Colonic mucosa (tissue), 4 donors: Measurements from ENCODE around the gene GNAL. TPM values are rescaled to one million over a fixed set of nuclear protein-coding genes. Genes with fewer than 3 reads are reported as not detected.

Experiments used
- DNase-seq: peaks from one replicate; pipeline ENCODE4 v3.0.0-alpha.2; 2020
- H3K27ac ChIP-seq: fragments of 200-600 bp; one replicate; pipeline ENCODE4 v1.8.0; 2021
- H3K27me3 ChIP-seq: fragments of 200-600 bp; one replicate; pipeline ENCODE4 v1.8.0; 2021
- H3K36me3 ChIP-seq: fragments of 200-600 bp; one replicate; pipeline ENCODE4 v1.8.0; 2021
- H3K4me1 ChIP-seq: fragments of 200-600 bp; one replicate; pipeline ENCODE4 v1.8.0; 2021; ENCODE audit warnings: mild to moderate bottlenecking
- H3K4me3 ChIP-seq: fragments of 200-600 bp; one replicate; pipeline ENCODE4 v1.8.0; 2021
- H3K9ac ChIP-seq, 2 donors: one replicate each; pipeline ENCODE4 v1.7.0; 2013; ENCODE audit warnings: control low read depth in 2 of 2, low read depth in 2 of 2, low read length in 2 of 2
- H3K9me3 ChIP-seq: fragments of 200-600 bp; one replicate; pipeline ENCODE4 v1.8.0; 2021
- CTCF ChIP-seq: fragments of 200-600 bp; IDR thresholded peaks from one replicate; pipeline ENCODE4 v1.8.0; 2022; ENCODE audit warnings: antibody characterized with exemption, mild to moderate bottlenecking
- intact Hi-C: fragments of 100-400 bp; cut with DNase I; formaldehyde crosslinking; loops from one replicate; pipeline ENCODE4 v1.14.1; 2022
- total RNA-seq, 2 donors: library from RNA; stranded (reverse); fragmentation: NEBNext Ultra II Directional in 1 of 2; extraction: Animal tissue kit (Norgen Biotek cat#: 25700) in 1 of 2; gene quantifications; one replicate each; pipeline ENCODE4 v1.2.1, GENCODE V29; 2021
- donor health status: healthy.
- donor health status: DM: no; HTN: no; CAD: no.
- donor health status: DM: no; HTN: no; CAD: no.

Gene GNAL
- total RNA-seq, 2 donors from 2014 or later: 2.0 to 2.6 TPM

- no peak overlapping the region for H3K9ac ChIP-seq
- intact Hi-C loops: loop anchor here (10.0 kb wide), 1 partner anchor 70 kb away; no protein-coding TSS in a partner anchor
- peak; percentile 59 for DNase-seq
- H3K9me3 ChIP-seq: no peaks in the 10 kb centered on the region
- H3K36me3 ChIP-seq: no peaks in the 10 kb centered on the region
- H3K4me3 ChIP-seq: no peak overlapping the region
- no peak overlapping the region for H3K27ac ChIP-seq
- H3K27me3 ChIP-seq: no peaks in the 10 kb centered on the region
- TF ChIP-seq CTCF: peak; percentile 73
- no peaks in the 10 kb centered on the region for H3K4me1 ChIP-seq
Measured at GRCh38 chr18:11654736-11655605, 34.1 kb upstream of the GNAL start.

GRCh38 chr18:11655606-11655932 is 33.5 kb upstream of the GNAL start:
- Histone ChIP-seq H3K9ac (no peak overlapping the region), H3K9me3 (no peaks in the 10 kb centered on the region), H3K4me1 (no peaks in the 10 kb centered on the region), H3K27me3 (no peaks in the 10 kb centered on the region), H3K36me3 (no peaks in the 10 kb centered on the region), H3K27ac (no peak overlapping the region), H3K4me3 (no peak overlapping the region)
- DNase-seq: no peak
- intact Hi-C loops: loop anchor here (10.0 kb wide), 1 partner anchor 69 kb away; no protein-coding TSS in a partner anchor
- TF ChIP-seq CTCF: no peak

GRCh38 chr18:11657152-11657551 is 31.9 kb upstream of the GNAL start:
- Histone ChIP-seq H3K27me3 (no peaks in the 10 kb centered on the region), H3K4me3 (no peak overlapping the region), H3K27ac (no peak overlapping the region), H3K4me1 (no peaks in the 10 kb centered on the region), H3K9me3 (no peaks in the 10 kb centered on the region), H3K36me3 (no peaks in the 10 kb centered on the region), H3K9ac (no peak overlapping the region)
- no peak for TF ChIP-seq CTCF
- DNase-seq: no peak
- intact Hi-C loops: loop anchor here (10.0 kb wide), 1 partner anchor 68 kb away; no protein-coding TSS in a partner anchor

GRCh38 chr18:11657554-11657953 is 31.5 kb upstream of the GNAL start:
- intact Hi-C loops: loop anchor here (10.0 kb wide), 1 partner anchor 67 kb away; no protein-coding TSS in a partner anchor
- Histone ChIP-seq H3K4me3 (no peak overlapping the region), H3K9me3 (no peaks in the 10 kb centered on the region), H3K36me3 (no peaks in the 10 kb centered on the region), H3K4me1 (no peaks in the 10 kb centered on the region), H3K27ac (no peak overlapping the region), H3K9ac (no peak overlapping the region), H3K27me3 (no peaks in the 10 kb centered on the region)
- no peak for DNase-seq
- TF ChIP-seq CTCF: no peak

GRCh38 chr18:11658019-11658418 is 31.0 kb upstream of the GNAL start:
- TF ChIP-seq CTCF: no peak
- Histone ChIP-seq H3K9me3 (no peaks in the 10 kb centered on the region), H3K27me3 (no peaks in the 10 kb centered on the region), H3K36me3 (no peaks in the 10 kb centered on the region), H3K4me1 (no peaks in the 10 kb centered on the region), H3K27ac (no peak overlapping the region), H3K9ac (no peak overlapping the region), H3K4me3 (no peak overlapping the region)
- intact Hi-C loops: loop anchor here (10.0 kb wide), 1 partner anchor 67 kb away; no protein-coding TSS in a partner anchor
- no peak for DNase-seq
